BE2C (cell line): Measurements from ENCODE around the gene SND1.

Source experiments
- DNase-seq: peaks from one replicate; pipeline ENCODE4 v3.0.0-alpha.2; 2020
- H3K27me3 ChIP-seq: fragments of 250-450 bp; sonication (Bioruptor Pico); 2 replicates; pipeline ENCODE4 v1.5.1; 2020; ENCODE audit warnings: mild to moderate bottlenecking
- H3K36me3 ChIP-seq: fragments of 250-450 bp; sonication (Bioruptor Pico); 2 replicates; pipeline ENCODE4 v1.5.1; 2020; ENCODE audit warnings: mild to moderate bottlenecking
- H3K4me1 ChIP-seq: fragments of 250-450 bp; sonication (Bioruptor Pico); 2 replicates; pipeline ENCODE4 v1.5.1; 2020
- H3K4me3 ChIP-seq: 2 replicates; pipeline ENCODE4 v1.5.1; 2011; ENCODE audit warnings: low read depth, low read length
- H3K9me3 ChIP-seq: fragments of 250-450 bp; sonication (Bioruptor Pico); 2 replicates; pipeline ENCODE4 v1.5.1; 2020
- CTCF ChIP-seq: IDR thresholded peaks from 2 replicates; pipeline ENCODE4 v1.5.1; 2012; ENCODE audit warnings: mild to moderate bottlenecking, low read depth, low read length

SND1 gene

DNA sequence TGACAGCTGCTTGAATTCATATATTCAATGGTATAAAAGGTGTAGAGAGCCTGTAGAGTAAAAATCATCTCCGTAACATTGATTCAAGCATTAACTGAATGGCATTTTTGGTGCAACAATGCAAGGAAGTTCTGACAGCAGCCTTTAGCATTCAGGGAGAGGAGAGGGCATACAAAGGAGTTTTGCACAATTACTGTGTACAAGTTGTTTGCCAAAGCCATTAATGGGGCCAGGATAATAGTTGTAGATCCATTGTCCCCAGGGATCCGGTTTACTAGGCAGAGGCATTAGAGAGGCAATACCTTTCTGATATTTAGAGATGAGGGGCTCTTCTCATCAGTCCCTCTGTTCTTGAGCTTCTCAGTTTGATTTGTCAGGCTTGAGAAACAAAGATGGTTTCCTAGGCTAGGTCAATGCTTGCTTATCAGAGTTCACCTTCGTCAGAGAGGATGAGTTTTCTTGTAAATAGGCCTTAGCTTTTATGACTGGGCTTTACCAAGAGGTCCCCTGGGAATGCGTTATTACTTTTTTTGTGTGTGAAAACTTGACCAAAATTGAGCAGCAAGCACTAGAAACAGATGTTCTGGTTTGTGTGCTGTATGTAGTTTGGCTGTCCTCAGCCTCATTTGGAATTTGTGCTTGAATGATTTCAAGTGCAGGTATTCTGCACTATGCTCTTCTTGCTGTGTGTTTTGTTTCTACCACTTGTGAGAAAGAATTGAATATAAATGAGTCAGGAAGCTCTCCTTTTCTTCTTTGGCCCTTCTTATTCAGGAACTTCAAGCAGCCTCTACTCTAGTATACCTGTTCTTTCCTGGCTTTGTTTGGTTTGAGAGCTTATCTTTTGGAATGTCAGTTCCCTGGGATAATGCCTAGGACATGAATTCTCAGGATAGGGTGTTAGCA is 32.0 kb downstream of the SND1 start:
- no peak for DNase-seq
- no peak for TF ChIP-seq CTCF
- H3K4me3 ChIP-seq = no peak overlapping the region
- H3K9me3 ChIP-seq = no peaks in the 10 kb centered on the region
- no peaks in the 10 kb centered on the region for H3K27me3 ChIP-seq
- peaks cover 21% of the 10 kb centered on the region for H3K36me3 ChIP-seq
- peaks cover 11% of the 10 kb centered on the region for H3K4me1 ChIP-seq

- H3K9me3 ChIP-seq = no peaks in the 10 kb centered on the region
- TF ChIP-seq CTCF = no peak
- DNase-seq = no peak
- 0 out of 2 replicates have a peak, but pooled peaks cover 3% of the 10 kb centered on the region for H3K4me1 ChIP-seq
- H3K4me3 ChIP-seq = no peak overlapping the region
- H3K36me3 ChIP-seq = peaks cover 50% of the 10 kb centered on the region
- H3K27me3 ChIP-seq = no peaks in the 10 kb centered on the region
Measured at GRCh38 chr7:127689194-127689772, 37.3 kb downstream of the SND1 start.

DNA sequence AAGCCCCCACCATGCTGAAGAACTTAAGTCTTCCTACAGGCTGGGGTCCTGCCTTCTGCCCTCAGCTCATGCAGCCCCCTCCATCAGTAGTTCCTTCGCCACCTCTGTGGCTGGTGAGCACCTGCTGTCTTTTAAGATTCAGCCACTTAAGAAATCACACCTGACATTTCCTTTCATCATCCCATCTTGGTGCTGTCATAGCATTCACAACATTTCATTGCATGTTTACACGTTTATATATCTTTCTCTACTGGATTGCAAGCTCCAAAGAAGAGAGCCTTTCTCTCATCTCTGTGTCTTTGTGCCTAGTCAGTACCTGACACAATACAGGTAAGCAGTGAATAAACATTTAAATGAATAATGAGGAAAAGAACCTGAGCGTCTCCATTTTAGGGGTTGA is 38.3 kb downstream of the SND1 start:
- no peak for DNase-seq
- TF ChIP-seq CTCF = no peak
- Histone ChIP-seq H3K9me3 (no peaks in the 10 kb centered on the region), H3K4me3 (no peak overlapping the region), H3K4me1 (0 out of 2 replicates have a peak, but pooled peaks cover 3% of the 10 kb centered on the region), H3K36me3 (peaks cover 56% of the 10 kb centered on the region), H3K27me3 (no peaks in the 10 kb centered on the region)

- TF ChIP-seq CTCF = no peak
- H3K27me3 ChIP-seq = no peaks in the 10 kb centered on the region
- H3K9me3 ChIP-seq = no peaks in the 10 kb centered on the region
- no peak overlapping the region for H3K4me3 ChIP-seq
- peaks cover 61% of the 10 kb centered on the region for H3K36me3 ChIP-seq
- H3K4me1 ChIP-seq = 0 out of 2 replicates have a peak, but pooled peaks cover 3% of the 10 kb centered on the region
- DNase-seq = no peak
Measured at GRCh38 chr7:127690806-127691205, 38.8 kb downstream of the SND1 start.

DNA sequence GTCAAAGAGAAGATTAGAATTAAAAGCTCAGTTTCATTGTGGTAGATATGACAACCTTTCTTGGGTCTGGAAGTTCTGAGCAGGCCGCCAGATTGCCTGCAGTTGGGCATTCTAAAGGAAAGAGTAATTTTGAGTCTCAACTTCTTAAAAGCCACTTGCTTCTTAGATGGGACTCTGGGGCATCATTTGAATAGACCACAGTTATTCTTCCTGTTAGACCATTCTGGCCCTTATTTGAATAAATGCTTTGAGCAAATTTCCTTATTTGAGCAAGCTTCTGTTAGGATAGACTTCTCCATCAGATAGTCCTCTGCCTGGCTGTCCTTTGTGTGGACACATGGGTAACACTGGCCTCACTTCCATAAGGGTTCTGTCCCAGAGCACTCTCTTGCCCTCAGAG is 40.2 kb downstream of the SND1 start:
- 0 out of 2 replicates have a peak, but pooled peaks cover 3% of the 10 kb centered on the region for H3K4me1 ChIP-seq
- no peak for TF ChIP-seq CTCF
- H3K9me3 ChIP-seq = no peaks in the 10 kb centered on the region
- H3K27me3 ChIP-seq = no peaks in the 10 kb centered on the region
- DNase-seq = no peak
- no peak overlapping the region for H3K4me3 ChIP-seq
- H3K36me3 ChIP-seq = peaks cover 57% of the 10 kb centered on the region

GRCh38 chr7:127699853-127700252 is 47.9 kb downstream of the SND1 start:
- no peaks in the 10 kb centered on the region for H3K9me3 ChIP-seq
- H3K4me3 ChIP-seq = no peak overlapping the region
- no peak for TF ChIP-seq CTCF
- no peaks in the 10 kb centered on the region; the same call in 1 of the 2 replicates for H3K27me3 ChIP-seq
- peaks cover 67% of the 10 kb centered on the region for H3K36me3 ChIP-seq
- no peak for DNase-seq
- no peaks in the 10 kb centered on the region for H3K4me1 ChIP-seq
